GM18858 (cell line): ENCODE data around the gene SPATA20.

Experiments
- ATAC-seq: cut with Tn5 transposase; IDR thresholded peaks from one replicate; pipeline ENCODE4 v1.9.1; 2021; ENCODE audit not compliant: unreplicated experiment

SPATA20 gene

DNA sequence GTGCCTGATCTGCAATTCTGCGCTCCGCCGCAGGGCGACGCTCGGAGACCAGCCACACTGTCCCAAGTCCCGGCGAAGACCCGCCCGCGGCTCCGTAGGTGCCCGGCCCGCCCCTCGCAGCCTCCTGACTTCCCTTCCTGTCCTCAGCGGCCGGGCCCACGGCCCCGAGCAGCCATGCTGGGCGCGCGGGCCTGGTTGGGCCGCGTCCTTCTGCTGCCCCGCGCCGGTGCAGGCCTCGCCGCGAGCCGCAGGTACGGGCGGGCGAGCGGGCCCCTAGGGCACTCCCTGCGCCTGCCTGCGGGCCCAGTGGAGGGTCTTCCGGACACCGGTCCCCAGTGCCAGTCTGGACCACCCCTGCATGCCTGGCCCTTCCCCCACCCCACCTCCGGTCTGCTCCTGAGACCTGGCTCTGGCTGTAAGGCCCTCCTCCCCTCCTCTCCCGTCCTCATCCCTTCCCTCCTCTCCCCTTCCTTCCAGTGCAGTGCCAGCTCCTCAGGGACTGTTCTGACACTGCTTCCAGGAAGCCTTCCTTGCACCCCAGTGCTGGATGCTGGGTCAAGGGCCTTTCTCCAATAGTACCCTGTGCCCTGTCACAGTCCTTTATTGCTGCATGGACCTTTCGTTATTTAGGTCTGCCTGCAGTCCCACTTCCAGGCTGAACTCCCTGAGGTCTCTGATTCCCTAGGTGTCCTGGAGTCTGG, at the start of gene SPATA20:
SPATA20 (plus strand) TSS at position 140 of the 701 bp plus-strand sequence; CDS start at position 175, 35 bp downstream.
- peak; percentile 77 for ATAC-seq

DNA sequence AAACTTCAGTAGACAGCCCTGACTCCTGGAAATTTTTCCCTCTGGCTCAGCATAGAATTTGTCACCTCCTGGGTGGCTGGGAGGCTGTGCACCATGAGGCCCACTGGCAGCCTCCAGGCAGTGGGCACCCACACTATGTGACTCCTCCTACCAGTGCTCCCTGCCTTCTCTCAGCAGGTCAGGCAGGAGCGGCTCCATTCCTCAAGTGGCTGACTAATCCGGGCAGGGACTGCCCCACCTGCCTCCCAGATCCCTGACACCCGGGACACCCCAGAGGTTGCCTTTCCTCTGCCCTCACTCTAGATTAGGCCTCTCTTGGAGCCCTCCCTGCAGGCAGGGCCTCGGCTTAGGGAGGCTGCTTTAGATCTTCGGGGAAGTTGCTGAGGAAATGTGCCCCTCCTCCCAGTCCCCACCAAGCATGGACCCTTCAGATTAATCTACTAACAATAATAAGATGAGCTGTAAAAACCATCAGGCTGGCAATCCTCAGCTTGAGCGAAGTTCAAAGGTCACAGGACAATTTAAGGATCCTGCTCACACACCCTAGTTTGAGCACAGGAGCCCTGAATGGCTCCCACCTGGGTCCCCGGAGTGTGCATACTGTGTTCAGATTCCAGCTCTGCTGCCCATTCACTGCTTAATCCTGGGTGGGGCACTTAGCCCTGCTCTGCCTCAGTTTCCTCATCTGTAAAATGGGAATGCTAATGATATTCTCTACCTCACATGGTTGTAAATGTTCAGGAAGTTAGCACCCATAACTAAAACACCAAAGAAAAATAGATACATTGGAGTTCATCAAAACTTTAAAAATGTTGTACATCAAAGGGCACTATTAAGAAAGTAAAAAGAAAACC, 48.7 kb upstream of the SPATA20 start:
- ATAC-seq, result no peak

DNA sequence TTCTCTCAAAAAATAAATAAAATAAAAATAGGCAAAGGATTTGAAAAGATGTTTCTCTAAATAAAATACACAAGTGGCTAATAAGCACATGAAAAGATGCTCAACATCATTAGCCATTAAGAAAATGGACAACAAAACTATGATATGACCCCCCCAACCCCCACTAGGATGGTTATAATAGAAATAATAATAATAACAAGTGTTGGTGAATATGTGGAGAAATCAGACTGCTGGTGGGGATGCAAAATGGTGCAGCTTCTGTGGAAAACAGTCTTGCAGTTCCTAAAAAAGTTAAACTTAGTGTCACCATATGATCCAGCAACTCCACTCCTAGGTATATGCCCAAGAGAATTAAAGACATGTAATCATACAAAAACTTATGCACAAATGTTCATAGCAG, 47.7 kb upstream of the SPATA20 start:
- ATAC-seq, result no peak

DNA sequence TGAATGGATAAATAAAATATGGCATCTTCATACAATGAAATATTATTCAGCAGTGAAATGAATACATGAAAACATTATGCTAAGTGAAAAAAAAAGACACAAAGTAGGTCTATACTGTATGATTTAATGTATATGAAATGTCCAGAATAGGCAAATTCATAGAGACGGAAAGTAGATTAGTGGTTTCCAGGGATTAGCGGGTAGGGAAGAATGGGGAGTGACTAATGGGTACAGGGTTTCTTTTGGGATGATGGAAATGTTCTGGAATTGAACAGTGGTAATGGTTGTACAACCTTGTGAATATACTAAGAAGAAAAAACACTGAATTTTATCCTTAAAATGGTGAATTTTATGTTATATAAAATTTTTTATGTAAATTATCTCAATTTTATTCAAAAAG, 47.3 kb upstream of the SPATA20 start:
- no peak for ATAC-seq

DNA sequence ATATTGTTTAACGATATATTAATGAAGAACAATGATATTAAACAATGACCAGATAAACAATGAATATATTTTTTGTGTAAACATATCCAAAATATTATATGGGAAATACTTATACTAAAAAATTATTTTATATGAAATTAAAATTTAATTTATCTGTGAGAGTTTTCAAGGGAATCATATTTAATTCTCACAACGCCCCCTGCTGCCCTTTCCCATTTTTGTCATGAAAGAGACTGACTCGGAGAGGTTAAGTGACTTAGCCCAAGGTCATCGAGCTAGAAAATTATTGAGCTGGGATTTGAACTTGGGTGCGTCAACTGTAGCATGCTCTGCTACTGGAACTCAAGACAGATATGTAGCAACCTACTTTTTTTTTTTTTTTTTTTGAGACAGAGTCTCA, 45.9 kb upstream of the SPATA20 start:
- no peak for ATAC-seq

DNA sequence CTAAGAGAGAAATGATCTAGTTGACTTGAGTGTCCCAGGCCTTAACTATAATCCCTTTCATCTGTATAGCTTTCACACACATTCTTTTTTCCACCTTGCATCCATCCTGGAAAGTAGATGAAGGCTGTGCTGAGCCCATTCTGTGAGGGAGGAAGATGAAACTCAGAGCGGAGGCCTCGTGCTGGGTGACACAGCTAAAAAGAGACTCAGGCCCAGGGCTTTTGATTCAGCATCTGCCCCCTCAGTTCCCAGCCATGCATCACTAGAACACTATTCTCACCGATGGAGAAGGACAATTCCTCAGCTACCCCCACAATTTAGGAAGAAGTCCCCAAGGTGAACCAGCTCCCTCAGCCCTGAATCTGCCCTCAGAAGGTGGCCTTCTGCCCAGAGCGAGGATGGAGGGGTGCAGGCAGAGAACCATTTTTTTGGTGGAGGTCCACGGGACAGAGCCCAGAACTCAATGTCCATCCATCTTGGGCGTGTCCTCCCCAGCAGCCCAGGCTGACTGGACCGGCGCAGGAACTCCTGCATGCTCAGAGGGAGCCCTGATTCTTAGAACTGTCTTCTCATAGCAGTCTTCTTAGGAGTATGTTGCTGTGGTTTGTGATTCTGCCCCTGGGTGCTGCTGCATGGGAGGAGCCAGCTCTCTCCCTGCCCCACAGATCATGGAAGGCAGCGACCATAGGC, 44.5 kb upstream of the SPATA20 start:
- no peak for ATAC-seq

DNA sequence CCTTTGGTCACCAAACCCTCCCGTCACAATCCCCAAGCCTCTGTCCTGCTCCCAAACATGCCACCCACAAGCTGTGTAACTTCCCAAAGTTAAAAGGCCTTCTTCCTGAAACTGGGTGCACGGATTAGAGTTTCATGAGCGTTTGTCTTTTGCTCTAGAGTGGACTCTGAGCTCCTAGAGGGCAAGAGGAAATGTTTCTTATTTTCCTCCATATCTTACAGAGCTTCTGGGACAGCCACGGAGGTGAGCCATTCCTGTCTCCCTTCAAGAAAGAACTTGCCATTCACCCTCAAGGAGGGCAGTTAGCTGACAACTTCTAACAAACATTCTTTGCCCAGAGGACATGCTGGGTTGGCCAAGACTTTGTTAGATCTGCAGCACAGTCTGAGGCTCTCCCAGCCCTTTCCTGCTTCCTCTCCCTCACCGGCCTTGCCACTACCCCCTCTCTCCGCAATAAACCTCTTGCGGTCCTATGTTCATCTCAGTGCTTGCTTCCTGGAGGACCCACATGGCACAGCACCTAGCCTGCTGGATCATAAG, 41.3 kb upstream of the SPATA20 start:
- ATAC-seq, result no peak

DNA sequence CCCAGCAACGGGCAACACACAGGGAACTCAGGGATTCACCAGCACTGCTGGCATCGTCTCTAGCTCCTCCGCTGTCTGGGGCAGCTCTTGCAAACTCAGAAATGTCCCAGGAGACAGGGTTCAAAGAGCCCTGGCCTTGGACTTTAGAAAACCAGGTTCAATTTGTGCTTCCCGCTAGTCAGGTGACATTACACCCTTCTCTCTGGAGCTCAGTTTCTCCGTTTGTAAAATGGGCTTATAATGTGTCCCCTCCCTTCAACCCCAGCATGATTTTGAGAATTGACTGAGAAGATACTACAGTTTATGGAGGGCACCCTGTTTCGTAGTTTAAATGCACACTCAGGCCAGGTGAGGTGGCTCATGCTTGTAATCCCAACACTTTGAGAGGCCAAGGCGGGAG, 40.7 kb upstream of the SPATA20 start:
- ATAC-seq, result no peak

DNA sequence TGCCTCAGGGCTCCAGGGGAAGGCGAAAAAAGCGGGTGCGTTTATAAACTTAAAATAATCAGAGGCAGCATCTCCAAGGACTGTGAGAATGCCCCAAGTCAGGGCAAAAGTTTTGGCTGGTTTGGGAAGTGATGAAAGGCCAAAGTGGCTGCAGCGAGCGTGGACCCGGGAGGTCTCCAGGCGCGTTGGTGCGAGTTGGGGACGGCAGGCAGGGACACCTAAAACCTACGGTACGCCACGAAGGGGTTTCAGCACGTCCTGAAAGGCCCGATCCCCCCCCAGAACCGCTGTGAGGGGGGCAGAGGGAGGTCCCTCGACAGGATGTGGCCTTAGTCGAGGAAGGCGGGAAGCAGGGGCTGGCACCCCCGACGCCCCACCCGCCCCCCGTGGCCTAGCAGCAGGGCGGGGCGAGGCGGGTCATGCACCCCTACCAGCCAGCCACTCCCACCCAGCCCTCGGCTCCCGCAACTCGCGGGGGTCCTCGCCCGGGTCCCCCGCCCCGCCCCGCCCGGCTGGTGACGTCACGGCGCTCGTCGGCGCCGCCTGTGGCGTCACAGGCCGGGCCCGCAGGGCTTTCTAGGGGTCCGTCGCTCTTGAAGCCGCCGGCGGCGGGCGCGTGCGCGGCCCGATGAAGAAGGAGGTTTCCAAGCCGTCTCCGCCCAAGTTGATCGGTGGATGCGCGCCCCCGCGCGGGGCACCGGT, 39.0 kb upstream of the SPATA20 start, which contains the start of gene MYCBPAP:
MYCBPAP (plus strand) TSS at position 569 of the 702 bp plus-strand sequence. CDS start 236 bp downstream, outside the sequence.
- no peak for ATAC-seq

DNA sequence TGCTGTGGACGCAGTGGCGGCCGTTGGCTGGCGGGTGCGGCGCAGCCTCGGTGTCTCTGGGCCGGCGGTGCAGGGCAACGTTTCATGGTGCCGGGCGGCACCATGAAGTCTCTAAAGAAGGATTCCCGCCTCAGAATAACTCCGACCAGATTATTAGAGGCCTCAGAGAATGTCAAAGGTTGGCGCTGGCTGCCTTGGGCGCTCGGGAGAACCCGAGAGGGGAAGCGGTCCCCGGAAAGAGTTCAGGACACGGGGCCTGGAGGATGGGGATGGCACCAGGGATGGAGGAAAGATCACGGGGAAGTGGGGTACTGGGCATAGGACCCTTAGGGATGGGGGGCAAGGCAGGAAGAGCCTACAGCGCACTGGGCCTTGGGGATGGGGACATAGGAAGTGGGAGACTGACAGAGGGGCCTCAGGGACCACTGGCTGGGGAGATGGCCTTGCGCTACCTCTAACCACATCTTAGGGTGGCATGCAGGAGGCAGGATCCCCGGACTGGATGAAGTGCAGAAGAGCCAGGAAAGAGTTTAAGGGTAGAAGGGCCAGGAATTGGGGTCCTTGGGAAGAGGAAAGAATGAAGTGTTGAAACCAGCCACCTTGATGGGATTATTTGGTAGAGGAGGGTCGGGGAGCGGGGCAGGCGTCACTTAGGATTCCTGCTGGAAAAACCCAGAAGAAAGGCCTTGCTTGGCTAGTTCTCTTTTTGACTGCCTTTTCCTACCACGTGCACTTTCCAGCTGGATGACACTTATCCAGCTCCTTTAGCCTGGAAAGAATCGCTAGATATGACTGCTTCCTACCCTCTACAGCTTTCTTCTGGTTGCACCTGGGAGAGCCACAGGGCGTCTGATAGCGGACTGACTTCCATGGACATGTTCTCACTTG, 38.2 kb upstream of the SPATA20 start:
- no peak for ATAC-seq

DNA sequence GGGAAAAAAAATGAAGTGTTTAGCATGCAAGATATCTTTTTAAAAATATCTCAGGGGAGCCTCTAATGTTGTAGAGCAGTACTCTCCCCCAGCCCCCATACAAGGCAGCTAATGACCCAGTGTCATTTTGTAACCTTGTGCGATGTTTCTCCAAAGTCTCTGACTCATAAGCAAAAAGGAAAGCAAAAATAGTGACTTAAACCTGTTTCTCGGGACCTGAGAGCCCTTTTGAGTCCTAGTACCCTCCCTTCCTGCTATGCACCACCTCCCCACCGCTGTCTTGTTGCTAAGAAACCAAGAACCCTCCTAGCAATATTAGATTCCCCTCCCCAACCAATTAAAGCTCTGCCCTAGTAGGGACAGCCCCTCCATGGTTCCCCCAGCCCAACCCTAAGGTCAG, 35.9 kb upstream of the SPATA20 start:
- ATAC-seq, result no peak

DNA sequence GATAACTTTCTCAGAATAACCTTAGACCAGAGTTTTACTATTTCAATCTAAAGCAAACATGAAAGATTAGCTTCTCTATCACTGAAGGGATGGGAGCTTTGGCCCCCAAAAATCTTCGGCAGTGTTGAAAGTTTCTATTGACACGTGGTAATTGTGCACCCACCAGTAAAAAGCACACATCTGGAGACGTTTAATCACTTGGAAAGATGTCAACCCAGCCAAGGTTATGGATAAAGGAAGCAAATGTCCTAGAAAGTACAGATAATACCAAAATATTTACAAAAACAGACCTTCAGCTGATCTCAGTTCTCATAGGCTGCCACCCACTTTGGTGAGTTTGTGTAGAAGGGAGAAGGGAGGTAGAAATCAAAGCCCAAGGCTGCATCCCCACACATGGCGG, 33.5 kb upstream of the SPATA20 start:
- no peak for ATAC-seq

DNA sequence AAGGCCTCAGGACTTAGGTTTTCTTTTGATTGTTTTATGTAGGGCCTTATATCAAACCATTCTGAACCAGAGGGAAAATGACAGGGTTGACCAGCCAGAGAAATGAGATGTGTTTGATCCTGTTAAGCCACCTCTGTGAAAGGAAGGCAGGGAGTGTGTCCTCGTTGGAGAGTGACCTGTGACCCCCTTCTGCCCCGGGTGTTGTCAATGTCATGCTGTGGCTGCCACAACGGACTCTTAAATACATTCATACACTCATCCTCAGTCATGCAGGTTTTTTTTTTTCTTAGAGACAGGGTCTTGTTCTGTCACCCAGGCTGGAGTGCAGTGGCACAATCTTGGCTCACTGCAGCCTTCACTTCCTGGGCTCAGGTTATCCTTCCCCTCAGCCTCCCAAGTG, 32.6 kb upstream of the SPATA20 start:
- ATAC-seq, result no peak

DNA sequence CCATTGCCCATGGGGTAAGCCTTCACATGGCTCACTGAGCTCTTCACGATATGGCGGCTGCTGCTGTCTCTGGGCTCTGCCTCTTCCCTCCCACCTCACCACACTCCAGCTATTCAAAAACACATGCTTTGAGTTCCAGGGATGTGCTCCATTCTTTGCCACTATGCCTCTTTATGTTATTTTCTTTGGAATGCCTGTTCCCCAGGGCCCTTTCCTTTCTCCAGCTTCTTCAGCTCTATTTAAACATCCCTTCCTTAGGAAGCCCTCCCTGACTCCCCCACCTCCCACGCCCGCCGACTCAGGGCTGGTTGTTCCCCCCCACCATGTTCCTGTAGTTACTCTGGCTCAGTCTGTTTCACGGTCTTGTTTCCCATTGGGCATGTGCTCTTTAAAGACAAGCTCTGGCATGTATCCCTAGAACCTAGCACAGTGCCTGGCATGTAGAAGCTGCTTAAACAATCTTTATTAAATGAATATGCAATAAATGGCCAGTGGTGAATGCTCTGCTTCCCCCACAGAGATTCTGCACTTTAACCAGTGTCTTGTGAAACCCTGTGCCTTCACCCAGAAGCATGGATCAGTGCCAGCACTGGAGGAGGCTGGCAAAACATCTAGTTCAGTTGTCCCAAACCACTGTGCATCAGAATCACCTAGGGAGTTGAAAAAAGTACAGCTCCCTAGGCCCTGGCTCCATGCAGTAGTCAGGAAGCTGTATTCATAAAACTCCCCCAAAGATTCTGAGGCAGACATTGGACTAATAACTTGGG, 31.9 kb upstream of the SPATA20 start:
- ATAC-seq, result no peak

DNA sequence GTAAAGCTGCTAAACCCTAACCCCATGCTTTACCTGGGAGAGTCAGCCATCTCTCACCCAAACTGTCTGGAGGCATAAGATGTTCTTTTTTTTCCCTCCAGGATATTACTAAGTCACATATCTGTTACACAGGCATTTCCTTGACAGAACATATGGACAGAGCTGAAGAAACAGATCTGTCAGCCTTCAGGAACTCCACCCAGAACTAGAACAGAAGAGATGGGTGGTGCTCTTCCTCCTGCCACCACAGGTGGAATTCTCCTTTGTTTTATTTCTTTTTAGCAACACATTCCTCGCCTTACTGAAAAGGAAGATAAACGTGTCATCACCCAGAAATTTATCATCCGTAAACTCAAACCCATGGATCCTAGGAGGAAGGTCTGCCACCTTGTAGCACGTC, 30.0 kb upstream of the SPATA20 start:
- ATAC-seq, result no peak

DNA sequence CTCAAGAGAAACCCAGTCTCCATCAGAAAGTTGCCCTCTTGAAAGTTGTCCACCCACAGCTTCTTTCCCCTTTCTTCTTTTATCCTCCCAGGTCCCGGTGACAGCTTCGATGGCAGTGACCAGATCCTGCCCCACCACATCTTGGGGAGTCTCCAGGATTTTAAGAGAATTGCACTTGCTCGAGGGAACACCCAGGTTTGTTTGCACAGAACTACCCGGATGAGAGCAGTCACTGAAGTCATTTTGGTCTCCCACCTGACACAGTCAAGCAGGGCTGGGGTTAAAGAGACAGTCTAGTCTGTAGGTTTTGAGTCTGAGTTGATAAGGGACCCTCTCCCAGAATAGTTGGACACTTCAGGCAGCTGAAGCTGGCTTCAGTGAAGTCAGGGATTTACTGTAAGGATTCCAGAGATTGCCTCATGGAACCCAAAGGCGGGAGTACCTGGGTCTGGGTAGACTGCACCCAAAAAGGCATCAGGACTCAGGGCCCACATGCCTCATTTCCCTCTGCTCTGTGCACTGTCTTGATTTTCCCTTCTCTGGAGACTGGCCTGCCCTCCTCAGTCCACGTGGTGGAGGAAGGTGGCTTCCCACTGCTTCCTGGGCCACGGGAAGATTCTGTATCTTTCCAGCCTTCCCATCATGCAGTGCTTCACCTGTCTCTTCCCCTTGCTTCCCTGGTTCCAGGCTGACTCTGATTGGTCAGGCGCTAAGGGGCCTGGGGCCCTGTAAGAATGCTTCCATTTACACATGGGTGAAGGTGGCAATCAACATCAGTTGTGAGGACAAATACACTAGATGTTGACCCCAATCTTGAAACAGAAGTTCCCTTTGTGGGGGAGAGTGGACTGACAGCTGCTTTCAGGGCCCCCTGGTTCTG, 29.2 kb upstream of the SPATA20 start:
- ATAC-seq, result no peak

DNA sequence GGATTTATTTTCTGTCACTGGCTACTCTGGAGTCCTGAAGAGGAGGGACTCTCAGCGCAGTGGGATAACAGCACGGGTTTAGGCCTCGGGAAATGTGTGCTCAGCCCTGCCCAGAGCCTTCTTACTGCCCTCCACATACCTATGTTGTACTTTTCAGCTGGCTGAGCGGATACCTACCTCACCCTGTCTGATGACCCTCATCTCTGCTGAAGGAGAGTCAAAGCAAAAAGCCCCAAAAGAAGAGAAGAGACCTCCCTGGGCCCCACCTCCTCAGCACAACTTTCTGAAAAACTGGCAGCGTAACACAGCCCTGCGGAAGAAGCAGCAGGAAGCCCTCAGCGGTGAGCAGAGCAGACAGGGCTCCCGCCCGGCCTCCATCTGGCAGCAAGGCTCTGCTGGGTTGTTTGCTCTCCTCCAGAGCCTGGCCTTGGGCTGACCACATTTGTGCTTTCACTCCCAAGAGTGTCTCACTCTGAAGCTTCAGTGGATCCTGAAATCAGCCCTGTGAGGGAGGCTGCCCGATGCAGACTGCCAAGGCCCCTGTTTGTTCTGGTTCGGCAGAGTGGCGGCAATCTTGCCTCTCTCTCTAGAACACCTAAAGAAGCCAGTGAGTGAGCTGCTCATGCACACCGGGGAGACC, 28.5 kb upstream of the SPATA20 start:
- ATAC-seq, result no peak
